ENCODE results near the gene PRR19. TPM values are rescaled to one million over a fixed set of nuclear protein-coding genes. Genes with fewer than 3 reads are reported as not detected.

The PRR19 gene
- total and polyA plus RNA-seq, 4 donors: 0.27 to 0.43 (median 0.42) TPM; not detected in 1

- Histone ChIP-seq H3K27me3 (ENCODE audit: control insufficient read depth in 4 of 4, insufficient read depth in 4 of 4, low read length in 3 of 4) (no peaks in the 10 kb centered on the region), H3K36me3 (ENCODE audit: control insufficient read depth in 4 of 4, insufficient read depth in 3 of 4, low read depth in 1 of 4, low read length in 3 of 4) (peaks cover 5 to 21% (median 12%) of the 10 kb centered on the region in 4 donors), H3K9me3 (ENCODE audit: control insufficient read depth in 4 of 4, low read length in 3 of 4) (no peaks in the 10 kb centered on the region), H3K4me3 (ENCODE audit: low read depth in 1 of 3, low read length in 3 of 3) (no peak overlapping the region), H3K9ac (ENCODE audit: low read depth in 1 of 2, low read length in 2 of 2) (no peak overlapping the region), H3K4me1 (ENCODE audit: control insufficient read depth in 4 of 4, insufficient read depth in 4 of 4, low read length in 3 of 4) (peaks cover 23 to 59% (median 39%) of the 10 kb centered on the region in 4 donors), H3K27ac (ENCODE audit: low read depth in 1 of 2, low read length in 2 of 2) (no peak overlapping the region)
- no peak for DNase-seq (ENCODE audit: low spot score)
- TF ChIP-seq HNF4G (IDR thresholded peaks at IDR 0.05): no peak
- TF ChIP-seq ATF3 (IDR thresholded peaks at IDR 0.05): no peak
- TF ChIP-seq SP1 (IDR thresholded peaks at IDR 0.05): no peak
- no peak for TF ChIP-seq ZBTB33 (IDR thresholded peaks at IDR 0.05)
- WGBS: 80% methylated on average over 3 of the region's 3 CpGs
These were observed 25.6 kb upstream of the PRR19 start for GRCh38 chr19:42276284-42276683.

GRCh38 chr19:42276821-42277220 lies 25.1 kb upstream of the PRR19 start:
- Histone ChIP-seq H3K27me3 (ENCODE audit: control insufficient read depth in 4 of 4, insufficient read depth in 4 of 4, low read length in 3 of 4) (no peaks in the 10 kb centered on the region), H3K9me3 (ENCODE audit: control insufficient read depth in 4 of 4, low read length in 3 of 4) (no peaks in the 10 kb centered on the region), H3K9ac (ENCODE audit: low read depth in 1 of 2, low read length in 2 of 2) (no peak overlapping the region), H3K4me3 (ENCODE audit: low read depth in 1 of 3, low read length in 3 of 3) (no peak overlapping the region), H3K27ac (ENCODE audit: low read depth in 1 of 2, low read length in 2 of 2) (no peak overlapping the region), H3K36me3 (ENCODE audit: control insufficient read depth in 4 of 4, insufficient read depth in 3 of 4, low read depth in 1 of 4, low read length in 3 of 4) (peaks cover 5 to 21% (median 12%) of the 10 kb centered on the region in 4 donors), H3K4me1 (ENCODE audit: control insufficient read depth in 4 of 4, insufficient read depth in 4 of 4, low read length in 3 of 4) (peaks cover 22 to 56% (median 39%) of the 10 kb centered on the region in 4 donors)
- no peak for TF ChIP-seq RAD21 (IDR thresholded peaks at IDR 0.05)
- TF ChIP-seq JUND (IDR thresholded peaks at IDR 0.05): no peak
- TF ChIP-seq CTCF (IDR thresholded peaks at IDR 0.05; ENCODE audit: low read depth, low read length, missing input control): no peak
- no peak for TF ChIP-seq GABPA (IDR thresholded peaks at IDR 0.05 in 1 of 2, conservative IDR thresholded peaks at IDR 0.05 in 1 of 2)
- no peak for TF ChIP-seq HNF4A (conservative IDR thresholded peaks at IDR 0.05)
- TF ChIP-seq HNF4G (IDR thresholded peaks at IDR 0.05): no peak
- 92% methylated on average over 4 of the region's 4 CpGs for WGBS
- no peak for DNase-seq (ENCODE audit: low spot score)

GRCh38 chr19:42277821-42278451 lies 24.0 kb upstream of the PRR19 start:
- peaks cover 5 to 16% (median 8%) of the 10 kb centered on the region in 4 donors for H3K36me3 ChIP-seq (ENCODE audit: control insufficient read depth in 4 of 4, insufficient read depth in 3 of 4, low read depth in 1 of 4, low read length in 3 of 4)
- 69% methylated on average over 10 of the region's 10 CpGs for WGBS
- H3K4me1 ChIP-seq (ENCODE audit: control insufficient read depth in 4 of 4, insufficient read depth in 4 of 4, low read length in 3 of 4): peaks cover 22 to 65% (median 42%) of the 10 kb centered on the region in 4 donors
- H3K9ac ChIP-seq (ENCODE audit: low read depth in 1 of 2, low read length in 2 of 2): peak overlapping the region in 1 of 2 donors; percentile 64
- no peaks in the 10 kb centered on the region for H3K27me3 ChIP-seq (ENCODE audit: control insufficient read depth in 4 of 4, insufficient read depth in 4 of 4, low read length in 3 of 4)
- peak overlapping the region; percentile 28 to 61 for H3K27ac ChIP-seq (ENCODE audit: low read depth in 1 of 2, low read length in 2 of 2)
- DNase-seq (ENCODE audit: low spot score): peak; percentile 33
- H3K9me3 ChIP-seq (ENCODE audit: control insufficient read depth in 4 of 4, low read length in 3 of 4): no peaks in the 10 kb centered on the region
- TF ChIP-seq CTCF (IDR thresholded peaks at IDR 0.05; ENCODE audit: low read depth, low read length, missing input control): no peak
- TF ChIP-seq RXRA (IDR thresholded peaks at IDR 0.05): no peak
- TF ChIP-seq EGR1 (IDR thresholded peaks at IDR 0.05; ENCODE audit: low read depth in 2 of 2): no peak
- no peak for TF ChIP-seq GABPA (IDR thresholded peaks at IDR 0.05 in 1 of 2, conservative IDR thresholded peaks at IDR 0.05 in 1 of 2)
- TF ChIP-seq HNF4A (conservative IDR thresholded peaks at IDR 0.05): no peak
- TF ChIP-seq MAX (IDR thresholded peaks at IDR 0.05): no peak
- no peak for TF ChIP-seq REST (IDR thresholded peaks at IDR 0.05)
- TF ChIP-seq TAF1 (conservative IDR thresholded peaks at IDR 0.05): no peak
- TF ChIP-seq NR2F2 (IDR thresholded peaks at IDR 0.05): no peak
- no peak overlapping the region for H3K4me3 ChIP-seq (ENCODE audit: low read depth in 1 of 3, low read length in 3 of 3)
